ENCODE results near the gene TSEN54. TPM values are rescaled to one million over a fixed set of nuclear protein-coding genes. Genes with fewer than 3 reads are reported as not detected.

The TSEN54 gene
- total RNA-seq, 1 experiment from 2014 or later, result 44.5 TPM

DNA sequence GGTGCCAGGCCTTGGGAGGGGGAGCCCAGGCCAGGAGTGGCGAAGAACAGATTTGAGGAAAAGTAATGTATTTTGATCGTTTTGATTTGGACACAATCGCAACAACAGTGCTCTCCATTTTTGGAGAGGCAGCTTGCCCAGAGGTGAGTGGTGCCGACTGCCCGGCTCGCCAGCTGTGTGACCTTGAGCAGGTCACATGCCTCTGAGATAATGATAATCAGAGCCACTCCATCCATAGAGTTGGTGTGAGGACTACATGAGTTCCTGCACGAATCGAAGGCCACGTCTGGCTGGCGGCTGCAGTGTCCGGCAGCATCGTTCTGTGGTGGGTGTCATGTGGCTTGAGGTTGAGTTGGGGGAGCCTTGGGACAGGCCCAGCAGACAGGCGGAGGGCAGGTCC, 29.9 kb downstream of the TSEN54 start:
- WGBS (ENCODE audit: extremely low coverage, insufficient read length, low lambda C conversion rate), result no CpG with 5 or more reads among the region's 13 CpGs

More for the DNA sequence above, 29.9 kb downstream of the TSEN54 start:
- Mint-ChIP-seq H3K27me3 (ENCODE audit: low read depth) (no peaks in the 10 kb centered on the region), H3K4me1 (peaks cover 32 to 40% of the 10 kb centered on the region in 2 experiments), H3K27ac (0 out of 7 replicates have a peak overlapping the region, but pooled peaks of 1 of the 3 experiments have one; percentile 28), H3K36me3 (ENCODE audit: insufficient read depth in 1 of 3, low read depth in 3 of 3) (peaks cover 0 to 16% (median 4%) of the 10 kb centered on the region in 3 experiments; a peak in 3 of 7 replicates), H3K4me3 (no peak overlapping the region), H3K9me3 (no peaks in the 10 kb centered on the region)
- Histone ChIP-seq H3K4me2 (ENCODE audit: insufficient read depth, insufficient read length, low read length) (no peak overlapping the region), H3K56ac (ENCODE audit: insufficient read length, low read depth, low read length) (no peak overlapping the region), H2BK15ac (ENCODE audit: low read depth, low read length) (no peak overlapping the region), H3K4me1 (ENCODE audit: insufficient read depth, low read length) (peaks cover 4% of the 10 kb centered on the region; the same call in 1 of the 2 replicates), H2BK5ac (ENCODE audit: insufficient read length, low read length) (no peak overlapping the region), H3T11ph (ENCODE audit: low read length) (no peak overlapping the region), H3K23me2 (ENCODE audit: insufficient read length, low read depth, low read length, poor library complexity, severe bottlenecking) (peaks cover 5% of the 10 kb centered on the region), H2BK12ac (ENCODE audit: insufficient read length, low read depth, low read length) (no peak overlapping the region), H3K9ac (ENCODE audit: extremely low read depth, insufficient read length, low read length) (no peak overlapping the region), H3K4ac (ENCODE audit: low read depth, low read length) (no peak overlapping the region), H4K20me1 (ENCODE audit: control insufficient read depth, insufficient read depth, insufficient read length) (no peaks in the 10 kb centered on the region), H4K91ac (ENCODE audit: insufficient read length, low read depth, low read length) (no peak overlapping the region), H3K27me3 (ENCODE audit: insufficient read depth, low read length) (no peaks in the 10 kb centered on the region), H2AFZ (ENCODE audit: low read length) (no peak overlapping the region), H3K14ac (ENCODE audit: insufficient read depth, low read length) (no peak overlapping the region), H2BK120ac (ENCODE audit: low read depth, low read length, poor library complexity, severe bottlenecking) (no peak overlapping the region), H2BK20ac (ENCODE audit: low read depth, low read length, poor library complexity, severe bottlenecking) (no peak overlapping the region), H3K23ac (ENCODE audit: insufficient read length, low read depth, low read length) (no peak overlapping the region), H4K5ac (ENCODE audit: insufficient read length, low read depth, low read length) (no peak overlapping the region), H3K79me2 (ENCODE audit: insufficient read depth, low read length) (no peaks in the 10 kb centered on the region), H4K8ac (replicated peaks; ENCODE audit: insufficient read length, low read depth, low read length) (no peak overlapping the region), H3K27ac (ENCODE audit: insufficient read length, low read depth, low read length) (no peak overlapping the region), H3K18ac (ENCODE audit: insufficient read length, low read depth, low read length) (no peak overlapping the region), H3K79me1 (ENCODE audit: insufficient read depth, low read depth, low read length, poor library complexity, severe bottlenecking) (no peaks in the 10 kb centered on the region), H2AK5ac (ENCODE audit: insufficient read length, low read length) (no peak overlapping the region), H3K9me3 (ENCODE audit: control insufficient read depth, low read depth, low read length) (no peaks in the 10 kb centered on the region)
- TF ChIP-seq CTCF (conservative IDR thresholded peaks at IDR 0.05), result no peak
- DNase-seq, result no peak

Measured in H9 (cell line).